ENCODE results near the gene HBP1.

GRCh38 chr7:107166736-107167426 lies 1.9 kb upstream of the HBP1 start:
- TF ChIP-seq CTCF (IDR thresholded peaks at IDR 0.05 in 8 of 11, conservative IDR thresholded peaks at IDR 0.05 in 3 of 11) (no peak), POLR2A (IDR thresholded peaks at IDR 0.05) (no peak), POLR2AphosphoS5 (IDR thresholded peaks at IDR 0.05) (no peak)

Measured in spleen (tissue), 7 donors.